ENCODE measurements around the gene OFD1.

Gene OFD1

GRCh38 chrX:13692771-13693231 is 41.7 kb upstream of the OFD1 start:
- Histone ChIP-seq H3K4me3 (ENCODE audit: low read length in 2 of 2) (no peak overlapping the region), H3K27me3 (ENCODE audit: control insufficient read depth in 2 of 2, insufficient read depth in 2 of 2, low read length in 2 of 2) (peaks cover 4 to 21% of the 10 kb centered on the region in 2 donors), H3K36me3 (ENCODE audit: control insufficient read depth in 2 of 2, insufficient read depth in 2 of 2, low read length in 2 of 2) (no peaks in the 10 kb centered on the region), H3K9me3 (ENCODE audit: control insufficient read depth in 2 of 2, low read length in 2 of 2) (no peaks in the 10 kb centered on the region), H3K27ac (ENCODE audit: low read depth in 2 of 2, low read length in 2 of 2) (no peak overlapping the region), H3K9ac (ENCODE audit: low read depth in 1 of 2, low read length in 2 of 2) (no peak overlapping the region), H3K4me1 (ENCODE audit: control insufficient read depth in 2 of 2, insufficient read depth in 2 of 2, low read length in 2 of 2) (peaks cover 10 to 21% of the 10 kb centered on the region in 2 donors)

DNA sequence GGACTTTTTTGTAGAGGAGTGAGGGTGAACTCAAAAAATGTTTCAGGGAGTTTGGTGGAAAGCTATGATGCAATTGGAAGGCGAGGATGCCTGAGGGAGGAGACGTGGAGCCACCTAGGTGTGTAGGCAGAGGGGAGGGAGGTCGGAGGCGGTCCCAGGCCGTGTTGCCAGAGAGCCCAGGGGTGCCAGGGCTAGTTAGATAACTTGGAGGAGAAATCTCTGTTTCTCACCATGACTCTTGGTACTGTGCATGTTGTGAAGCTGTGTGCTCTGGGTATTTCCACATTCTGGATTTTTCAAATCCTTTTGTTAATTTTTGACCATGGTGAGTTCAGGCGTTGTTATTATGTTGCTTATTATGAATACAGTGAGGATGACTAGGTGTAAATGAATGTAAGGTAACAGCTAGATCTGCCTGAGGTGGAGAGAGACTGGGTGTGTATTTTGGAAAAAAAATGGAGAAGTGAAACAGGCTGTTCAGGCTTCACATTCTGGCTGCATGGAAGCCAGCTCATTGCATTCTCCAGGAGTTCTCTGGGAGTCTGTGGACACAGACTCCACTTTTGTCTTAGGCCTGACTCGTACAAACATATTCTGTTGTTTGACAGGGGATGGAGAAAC is 41.1 kb upstream of the OFD1 start:
- Histone ChIP-seq H3K9me3 (ENCODE audit: control insufficient read depth in 2 of 2, low read length in 2 of 2) (no peaks in the 10 kb centered on the region), H3K4me1 (ENCODE audit: control insufficient read depth in 2 of 2, insufficient read depth in 2 of 2, low read length in 2 of 2) (peaks cover 10 to 21% of the 10 kb centered on the region in 2 donors), H3K27ac (ENCODE audit: low read depth in 2 of 2, low read length in 2 of 2) (no peak overlapping the region), H3K4me3 (ENCODE audit: low read length in 2 of 2) (no peak overlapping the region), H3K9ac (ENCODE audit: low read depth in 1 of 2, low read length in 2 of 2) (no peak overlapping the region), H3K36me3 (ENCODE audit: control insufficient read depth in 2 of 2, insufficient read depth in 2 of 2, low read length in 2 of 2) (no peaks in the 10 kb centered on the region), H3K27me3 (ENCODE audit: control insufficient read depth in 2 of 2, insufficient read depth in 2 of 2, low read length in 2 of 2) (peaks cover 4 to 21% of the 10 kb centered on the region in 2 donors)

DNA sequence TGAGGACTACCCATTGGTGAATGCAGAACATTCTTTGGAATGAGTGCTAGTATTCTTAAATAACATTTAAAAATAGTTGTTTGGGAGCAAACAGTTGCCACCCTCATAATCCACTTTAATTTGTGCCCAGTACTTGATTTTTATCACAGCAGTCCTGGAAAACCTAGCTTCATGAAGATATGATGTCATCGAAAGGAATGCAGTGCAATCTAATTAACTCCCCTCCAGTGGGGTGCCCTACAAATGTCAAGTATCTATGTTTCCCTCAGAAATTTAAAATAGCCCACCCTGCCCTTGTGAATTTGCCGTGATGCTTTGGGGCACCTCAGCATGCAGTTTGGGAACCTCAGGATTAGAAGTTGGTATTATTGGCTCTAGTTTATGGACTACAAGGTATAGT is 40.2 kb upstream of the OFD1 start:
- peaks cover 14 to 25% of the 10 kb centered on the region in 2 donors for H3K4me1 ChIP-seq (ENCODE audit: control insufficient read depth in 2 of 2, insufficient read depth in 2 of 2, low read length in 2 of 2)
- no peak overlapping the region for H3K4me3 ChIP-seq (ENCODE audit: low read length in 2 of 2)
- H3K27ac ChIP-seq (ENCODE audit: low read depth in 2 of 2, low read length in 2 of 2) = no peak overlapping the region
- H3K9me3 ChIP-seq (ENCODE audit: control insufficient read depth in 2 of 2, low read length in 2 of 2) = no peaks in the 10 kb centered on the region
- no peaks in the 10 kb centered on the region for H3K36me3 ChIP-seq (ENCODE audit: control insufficient read depth in 2 of 2, insufficient read depth in 2 of 2, low read length in 2 of 2)
- H3K27me3 ChIP-seq (ENCODE audit: control insufficient read depth in 2 of 2, insufficient read depth in 2 of 2, low read length in 2 of 2) = peaks cover 2 to 23% of the 10 kb centered on the region in 2 donors
- no peak overlapping the region for H3K9ac ChIP-seq (ENCODE audit: low read depth in 1 of 2, low read length in 2 of 2)

- H3K27ac ChIP-seq (ENCODE audit: low read depth in 2 of 2, low read length in 2 of 2) = no peak overlapping the region
- no peaks in the 10 kb centered on the region for H3K36me3 ChIP-seq (ENCODE audit: control insufficient read depth in 2 of 2, insufficient read depth in 2 of 2, low read length in 2 of 2)
- H3K9me3 ChIP-seq (ENCODE audit: control insufficient read depth in 2 of 2, low read length in 2 of 2) = no peaks in the 10 kb centered on the region
- peak overlapping the region in 1 of 2 donors; percentile 20 for H3K4me3 ChIP-seq (ENCODE audit: low read length in 2 of 2)
- H3K9ac ChIP-seq (ENCODE audit: low read depth in 1 of 2, low read length in 2 of 2) = no peak overlapping the region
- peaks cover 16 to 25% of the 10 kb centered on the region in 2 donors for H3K4me1 ChIP-seq (ENCODE audit: control insufficient read depth in 2 of 2, insufficient read depth in 2 of 2, low read length in 2 of 2)
- H3K27me3 ChIP-seq (ENCODE audit: control insufficient read depth in 2 of 2, insufficient read depth in 2 of 2, low read length in 2 of 2) = peaks cover 2 to 23% of the 10 kb centered on the region in 2 donors
These were observed 39.6 kb upstream of the OFD1 start for GRCh38 chrX:13694983-13695382.

GRCh38 chrX:13695601-13696115 is 38.9 kb upstream of the OFD1 start:
- no peak overlapping the region for H3K27ac ChIP-seq (ENCODE audit: low read depth in 2 of 2, low read length in 2 of 2)
- H3K9ac ChIP-seq (ENCODE audit: low read depth in 1 of 2, low read length in 2 of 2) = peak overlapping the region in 1 of 2 donors; percentile 8
- H3K4me3 ChIP-seq (ENCODE audit: low read length in 2 of 2) = no peak overlapping the region
- no peaks in the 10 kb centered on the region for H3K36me3 ChIP-seq (ENCODE audit: control insufficient read depth in 2 of 2, insufficient read depth in 2 of 2, low read length in 2 of 2)
- peaks cover 18 to 27% of the 10 kb centered on the region in 2 donors for H3K4me1 ChIP-seq (ENCODE audit: control insufficient read depth in 2 of 2, insufficient read depth in 2 of 2, low read length in 2 of 2)
- no peaks in the 10 kb centered on the region for H3K9me3 ChIP-seq (ENCODE audit: control insufficient read depth in 2 of 2, low read length in 2 of 2)
- H3K27me3 ChIP-seq (ENCODE audit: control insufficient read depth in 2 of 2, insufficient read depth in 2 of 2, low read length in 2 of 2) = peaks cover 2 to 18% of the 10 kb centered on the region in 2 donors

GRCh38 chrX:13697455-13697854 is 37.1 kb upstream of the OFD1 start:
- no peak overlapping the region for H3K4me3 ChIP-seq (ENCODE audit: low read length in 2 of 2)
- no peak overlapping the region for H3K9ac ChIP-seq (ENCODE audit: low read depth in 1 of 2, low read length in 2 of 2)
- no peak overlapping the region for H3K27ac ChIP-seq (ENCODE audit: low read depth in 2 of 2, low read length in 2 of 2)
- no peaks in the 10 kb centered on the region for H3K9me3 ChIP-seq (ENCODE audit: control insufficient read depth in 2 of 2, low read length in 2 of 2)
- H3K4me1 ChIP-seq (ENCODE audit: control insufficient read depth in 2 of 2, insufficient read depth in 2 of 2, low read length in 2 of 2) = peaks cover 22 to 27% of the 10 kb centered on the region in 2 donors
- no peaks in the 10 kb centered on the region for H3K36me3 ChIP-seq (ENCODE audit: control insufficient read depth in 2 of 2, insufficient read depth in 2 of 2, low read length in 2 of 2)
- peaks cover 5 to 17% of the 10 kb centered on the region in 2 donors for H3K27me3 ChIP-seq (ENCODE audit: control insufficient read depth in 2 of 2, insufficient read depth in 2 of 2, low read length in 2 of 2)

DNA sequence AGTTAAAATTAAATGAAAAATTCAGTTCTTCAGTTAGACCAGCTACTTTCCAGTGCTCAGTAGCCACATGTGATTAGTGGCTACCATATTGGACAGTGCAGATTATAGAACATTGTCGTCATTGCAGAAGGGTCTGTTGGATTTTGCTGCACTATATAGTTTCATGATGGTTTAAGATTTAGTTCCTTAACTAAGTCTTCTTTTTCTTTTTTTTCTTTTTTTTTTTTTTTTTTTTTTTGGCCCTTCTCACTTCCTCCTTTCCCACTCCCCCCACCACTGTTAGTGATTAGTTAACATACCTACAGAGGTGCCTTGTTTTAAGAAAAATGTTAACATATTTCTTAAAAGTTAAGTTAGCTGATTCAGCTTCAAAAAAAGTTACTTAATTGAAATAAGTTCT is 36.6 kb upstream of the OFD1 start:
- H3K27ac ChIP-seq (ENCODE audit: low read depth in 2 of 2, low read length in 2 of 2) = peak overlapping the region; percentile 4 to 32
- H3K27me3 ChIP-seq (ENCODE audit: control insufficient read depth in 2 of 2, insufficient read depth in 2 of 2, low read length in 2 of 2) = peaks cover 5 to 17% of the 10 kb centered on the region in 2 donors
- peaks cover 22 to 24% of the 10 kb centered on the region in 2 donors for H3K4me1 ChIP-seq (ENCODE audit: control insufficient read depth in 2 of 2, insufficient read depth in 2 of 2, low read length in 2 of 2)
- H3K9ac ChIP-seq (ENCODE audit: low read depth in 1 of 2, low read length in 2 of 2) = no peak overlapping the region
- no peak overlapping the region for H3K4me3 ChIP-seq (ENCODE audit: low read length in 2 of 2)
- no peaks in the 10 kb centered on the region for H3K9me3 ChIP-seq (ENCODE audit: control insufficient read depth in 2 of 2, low read length in 2 of 2)
- no peaks in the 10 kb centered on the region for H3K36me3 ChIP-seq (ENCODE audit: control insufficient read depth in 2 of 2, insufficient read depth in 2 of 2, low read length in 2 of 2)

DNA sequence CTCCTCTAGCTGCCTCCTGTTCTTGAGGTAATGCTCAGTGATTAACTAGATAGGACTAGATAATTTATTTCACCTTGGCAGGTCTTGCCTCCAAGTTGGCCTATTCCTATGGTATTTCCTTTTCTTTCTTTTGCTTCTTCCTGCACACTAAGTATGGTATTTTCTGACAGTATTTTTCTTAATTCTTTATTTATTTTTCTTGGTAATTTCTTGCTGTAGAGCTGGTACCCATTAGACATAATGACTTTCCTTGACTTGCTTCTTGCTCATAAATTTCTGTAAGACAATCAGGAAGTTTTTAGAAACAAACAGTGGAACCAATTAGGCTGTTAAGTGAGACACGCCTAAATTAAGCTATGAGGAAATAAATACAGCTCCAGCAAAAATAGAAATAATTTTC is 36.1 kb upstream of the OFD1 start:
- Histone ChIP-seq H3K4me1 (ENCODE audit: control insufficient read depth in 2 of 2, insufficient read depth in 2 of 2, low read length in 2 of 2) (peaks cover 20 to 22% of the 10 kb centered on the region in 2 donors), H3K27ac (ENCODE audit: low read depth in 2 of 2, low read length in 2 of 2) (peak overlapping the region; percentile 28 to 32), H3K9ac (ENCODE audit: low read depth in 1 of 2, low read length in 2 of 2) (no peak overlapping the region), H3K36me3 (ENCODE audit: control insufficient read depth in 2 of 2, insufficient read depth in 2 of 2, low read length in 2 of 2) (no peaks in the 10 kb centered on the region), H3K27me3 (ENCODE audit: control insufficient read depth in 2 of 2, insufficient read depth in 2 of 2, low read length in 2 of 2) (peaks cover 5 to 17% of the 10 kb centered on the region in 2 donors), H3K9me3 (ENCODE audit: control insufficient read depth in 2 of 2, low read length in 2 of 2) (no peaks in the 10 kb centered on the region), H3K4me3 (ENCODE audit: low read length in 2 of 2) (no peak overlapping the region)

GRCh38 chrX:13699183-13699826 is 35.2 kb upstream of the OFD1 start:
- Histone ChIP-seq H3K9me3 (ENCODE audit: control insufficient read depth in 2 of 2, low read length in 2 of 2) (no peaks in the 10 kb centered on the region), H3K27ac (ENCODE audit: low read depth in 2 of 2, low read length in 2 of 2) (peak overlapping the region; percentile 28 to 32), H3K27me3 (ENCODE audit: control insufficient read depth in 2 of 2, insufficient read depth in 2 of 2, low read length in 2 of 2) (peaks cover 5 to 14% of the 10 kb centered on the region in 2 donors), H3K4me1 (ENCODE audit: control insufficient read depth in 2 of 2, insufficient read depth in 2 of 2, low read length in 2 of 2) (peaks cover 17 to 21% of the 10 kb centered on the region in 2 donors), H3K36me3 (ENCODE audit: control insufficient read depth in 2 of 2, insufficient read depth in 2 of 2, low read length in 2 of 2) (no peaks in the 10 kb centered on the region), H3K4me3 (ENCODE audit: low read length in 2 of 2) (no peak overlapping the region), H3K9ac (ENCODE audit: low read depth in 1 of 2, low read length in 2 of 2) (no peak overlapping the region)

DNA sequence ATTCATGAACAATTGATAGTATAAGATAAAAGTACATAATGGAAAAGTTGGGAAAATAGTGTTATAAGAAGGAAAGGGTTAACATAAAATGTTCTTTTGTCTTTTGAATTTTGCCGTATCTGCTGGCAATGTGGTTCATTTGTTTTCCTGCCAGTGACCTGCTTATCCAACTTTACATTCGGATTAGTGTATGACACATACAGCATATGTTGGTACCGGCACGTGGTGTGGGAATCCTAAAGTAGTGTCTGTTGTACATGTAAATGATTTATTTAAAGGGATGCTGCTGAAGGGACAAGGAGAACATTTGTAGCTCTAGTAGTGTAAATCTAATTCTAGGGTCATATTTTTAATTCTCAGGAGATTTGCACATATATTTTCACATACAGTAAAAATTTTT is 34.2 kb upstream of the OFD1 start:
- no peaks in the 10 kb centered on the region for H3K36me3 ChIP-seq (ENCODE audit: control insufficient read depth in 2 of 2, insufficient read depth in 2 of 2, low read length in 2 of 2)
- H3K27me3 ChIP-seq (ENCODE audit: control insufficient read depth in 2 of 2, insufficient read depth in 2 of 2, low read length in 2 of 2) = peaks cover 5% of the 10 kb centered on the region in 2 donors
- peaks cover 15% of the 10 kb centered on the region in 2 donors for H3K4me1 ChIP-seq (ENCODE audit: control insufficient read depth in 2 of 2, insufficient read depth in 2 of 2, low read length in 2 of 2)
- no peaks in the 10 kb centered on the region for H3K9me3 ChIP-seq (ENCODE audit: control insufficient read depth in 2 of 2, low read length in 2 of 2)
- no peak overlapping the region for H3K4me3 ChIP-seq (ENCODE audit: low read length in 2 of 2)
- H3K9ac ChIP-seq (ENCODE audit: low read depth in 1 of 2, low read length in 2 of 2) = no peak overlapping the region
- no peak overlapping the region for H3K27ac ChIP-seq (ENCODE audit: low read depth in 2 of 2, low read length in 2 of 2)

All from mucosa of rectum (tissue), 2 donors.